H9 (cell line): ENCODE data around the gene ANGEL1. TPM values are rescaled to one million over a fixed set of nuclear protein-coding genes. Genes with fewer than 3 reads are reported as not detected.

Source experiments
- DNase-seq: peaks from one replicate; pipeline ENCODE4 v3.0.0-alpha.2; 2017
- H2AFZ ChIP-seq: one replicate; pipeline ENCODE4 v1.6.1; 2013; ENCODE audit warnings: mild to moderate bottlenecking, low read length, control low read depth, moderate library complexity
- H2AK5ac ChIP-seq: 2 replicates; pipeline ENCODE4 v1.6.1; 2013; ENCODE audit warnings: low read length, control low read depth, mixed read lengths; ENCODE audit not compliant: insufficient read length
- H2BK120ac ChIP-seq: one replicate; pipeline ENCODE4 v1.6.1; 2013; ENCODE audit warnings: low read depth, mild to moderate bottlenecking, low read length, control low read depth, inconsistent platforms; ENCODE audit not compliant: poor library complexity, severe bottlenecking
- H2BK12ac ChIP-seq: 2 replicates; pipeline ENCODE4 v1.6.1; 2013; ENCODE audit warnings: low read length, control low read depth, mixed read lengths, low read depth; ENCODE audit not compliant: insufficient read length
- H2BK15ac ChIP-seq: 2 replicates; pipeline ENCODE4 v1.6.1; 2013; ENCODE audit warnings: low read depth, low read length, control low read depth
- H2BK20ac ChIP-seq: one replicate; pipeline ENCODE4 v1.6.1; 2013; ENCODE audit warnings: low read depth, mild to moderate bottlenecking, low read length, control low read depth, inconsistent platforms; ENCODE audit not compliant: poor library complexity, severe bottlenecking
- H2BK5ac ChIP-seq: 2 replicates; pipeline ENCODE4 v1.6.1; 2013; ENCODE audit warnings: low read length, control low read depth, mixed read lengths; ENCODE audit not compliant: insufficient read length
- H3K14ac ChIP-seq: 2 replicates; pipeline ENCODE4 v1.6.1; 2013; ENCODE audit warnings: low read length, control low read depth; ENCODE audit not compliant: insufficient read depth
- H3K18ac ChIP-seq: 2 replicates; pipeline ENCODE4 v1.6.1; 2013; ENCODE audit warnings: low read depth, mild to moderate bottlenecking, mixed read lengths, low read length, control low read depth; ENCODE audit not compliant: insufficient read length
- H3K23ac ChIP-seq: 2 replicates; pipeline ENCODE4 v1.6.1; 2013; ENCODE audit warnings: low read length, control low read depth, mixed read lengths, low read depth; ENCODE audit not compliant: insufficient read length
- H3K23me2 ChIP-seq: 2 replicates; pipeline ENCODE4 v1.6.1; 2013; ENCODE audit warnings: low read depth, mild to moderate bottlenecking, mixed read lengths, low read length, control low read depth; ENCODE audit not compliant: insufficient read length, poor library complexity, severe bottlenecking
- H3K27ac ChIP-seq: 2 replicates; pipeline ENCODE4 v1.5.1; 2013; ENCODE audit warnings: low read length, control low read depth, mixed read lengths, low read depth; ENCODE audit not compliant: insufficient read length
- H3K27me3 ChIP-seq: 2 replicates; pipeline ENCODE4 v1.6.1; 2013; ENCODE audit warnings: low read length, control low read depth, inconsistent platforms; ENCODE audit not compliant: insufficient read depth
- H3K4ac ChIP-seq: 2 replicates; pipeline ENCODE4 v1.6.1; 2013; ENCODE audit warnings: low read depth, mild to moderate bottlenecking, control low read depth, inconsistent platforms, low read length, moderate library complexity
- H3K4me1 ChIP-seq: 2 replicates; pipeline ENCODE4 v1.6.1; 2013; ENCODE audit warnings: low read length, control low read depth, inconsistent platforms; ENCODE audit not compliant: insufficient read depth
- H3K4me2 ChIP-seq: 2 replicates; pipeline ENCODE4 v1.6.1; 2013; ENCODE audit warnings: low read length, control low read depth, mixed read lengths; ENCODE audit not compliant: insufficient read length, insufficient read depth
- H3K56ac ChIP-seq: 2 replicates; pipeline ENCODE4 v1.6.1; 2013; ENCODE audit warnings: low read depth, mild to moderate bottlenecking, mixed read lengths, low read length, control low read depth; ENCODE audit not compliant: insufficient read length
- H3K79me1 ChIP-seq: 2 replicates; pipeline ENCODE4 v1.6.1; 2013; ENCODE audit warnings: low read depth, mild to moderate bottlenecking, moderate library complexity, low read length, control low read depth, inconsistent platforms; ENCODE audit not compliant: insufficient read depth, poor library complexity, severe bottlenecking
- H3K79me2 ChIP-seq: 2 replicates; pipeline ENCODE4 v1.6.1; 2013; ENCODE audit warnings: low read length, control low read depth, inconsistent platforms; ENCODE audit not compliant: insufficient read depth
- H3K9ac ChIP-seq: 2 replicates; pipeline ENCODE4 v1.6.1; 2013; ENCODE audit warnings: low read length, control low read depth, mixed read lengths; ENCODE audit not compliant: insufficient read length; ENCODE audit errors: extremely low read depth
- H3K9me3 ChIP-seq: one replicate; pipeline ENCODE4 v1.6.1; 2013; ENCODE audit warnings: low read depth, low read length, inconsistent platforms; ENCODE audit not compliant: control insufficient read depth
- H3T11ph ChIP-seq: one replicate; pipeline ENCODE4 v1.6.1; 2013; ENCODE audit warnings: mild to moderate bottlenecking, low read length, control low read depth, inconsistent platforms
- H4K20me1 ChIP-seq: one replicate; pipeline ENCODE4 v1.6.1; 2013; ENCODE audit not compliant: control insufficient read depth, insufficient read length, insufficient read depth
- H4K5ac ChIP-seq: 2 replicates; pipeline ENCODE4 v1.6.1; 2013; ENCODE audit warnings: low read depth, mild to moderate bottlenecking, mixed read lengths, low read length, control low read depth; ENCODE audit not compliant: insufficient read length
- H4K8ac ChIP-seq: replicated peaks from 2 replicates; pipeline ENCODE4 v1.6.1; 2013; ENCODE audit warnings: low read length, control low read depth, mixed read lengths, low read depth; ENCODE audit not compliant: insufficient read length
- H4K91ac ChIP-seq: 2 replicates; pipeline ENCODE4 v1.6.1; 2013; ENCODE audit warnings: low read depth, mild to moderate bottlenecking, moderate library complexity, mixed read lengths, low read length, control low read depth; ENCODE audit not compliant: insufficient read length
- H3K27ac Mint-ChIP-seq, 3 experiments: 2 replicates in 2 of 3; 3 replicates in 1 of 3; pipeline ENCODE4 v1.8.0; 2020 to 2021; ENCODE audit warnings: mixed read lengths in 3 of 3, mild to moderate bottlenecking in 1 of 3, moderate library complexity in 1 of 3
- H3K27me3 Mint-ChIP-seq: 2 replicates; pipeline ENCODE4 v1.8.0; 2021; ENCODE audit warnings: low read depth, mild to moderate bottlenecking, moderate library complexity, mixed read lengths
- H3K36me3 Mint-ChIP-seq, 3 experiments: 2 replicates in 2 of 3; 3 replicates in 1 of 3; pipeline ENCODE4 v1.8.0; 2020 to 2021; ENCODE audit warnings: low read depth in 3 of 3, mixed read lengths in 3 of 3; ENCODE audit not compliant: insufficient read depth in 1 of 3
- H3K4me1 Mint-ChIP-seq, 2 experiments: 2 replicates each; pipeline ENCODE4 v1.8.0; 2020; ENCODE audit warnings: mixed read lengths in 2 of 2
- H3K4me3 Mint-ChIP-seq, 2 experiments: 2 replicates in 1 of 2; 3 replicates in 1 of 2; pipeline ENCODE4 v1.8.0; 2020 to 2021; ENCODE audit warnings: mild to moderate bottlenecking in 2 of 2, mixed read lengths in 2 of 2, moderate library complexity in 1 of 2
- H3K9me3 Mint-ChIP-seq, 2 experiments: 2 replicates in 1 of 2; 3 replicates in 1 of 2; pipeline ENCODE4 v1.8.0; 2020; ENCODE audit warnings: mild to moderate bottlenecking in 2 of 2, mixed read lengths in 2 of 2, moderate library complexity in 1 of 2
- CTCF ChIP-seq: fragments of 200-600 bp; sonication (generic); conservative IDR thresholded peaks from 3 replicates; pipeline ENCODE4 v1.8.0; 2021; ENCODE audit warnings: antibody characterized with exemption, mild to moderate bottlenecking
- WGBS: extraction: QIAGEN DNeasy Blood & Tissue Kit; methylation state at CpG from one replicate; pipeline ENCODE4 v1.1.7; 2013; ENCODE audit warnings: missing lambda C conversion rate, low lambda C conversion rate, mixed read lengths; ENCODE audit not compliant: insufficient read length; ENCODE audit errors: extremely low coverage; 5-methylcytosine and 5-hydroxymethylcytosine counted together
- total RNA-seq: library from RNA; stranded (reverse); gene quantifications from 2 replicates; pipeline ENCODE4 v1.2.1, GENCODE V29; 2021

Gene ANGEL1
- total RNA-seq, 1 experiment from 2014 or later, result 21.5 TPM

GRCh38 chr14:76782885-76783566 lies 29.7 kb downstream of the ANGEL1 start:
- no peak for TF ChIP-seq CTCF
- H3K4me1 ChIP-seq, result no peaks in the 10 kb centered on the region
- H2BK20ac ChIP-seq, result no peak overlapping the region
- no peaks in the 10 kb centered on the region for H3K79me2 ChIP-seq
- Mint-ChIP-seq H3K4me1 (peaks cover 3 to 5% of the 10 kb centered on the region in 2 experiments; a peak in 2 of 4 replicates), H3K4me3 (no peak overlapping the region), H3K9me3 (no peaks in the 10 kb centered on the region), H3K27ac (no peak overlapping the region; a peak in 2 of 7 replicates), H3K27me3 (no peaks in the 10 kb centered on the region; the same call in 1 of the 2 replicates), H3K36me3 (peaks cover 19 to 49% (median 28%) of the 10 kb centered on the region in 3 experiments; a peak in 6 of 7 replicates)
- no peak overlapping the region for H2BK120ac ChIP-seq
- H4K20me1 ChIP-seq, result no peaks in the 10 kb centered on the region
- no peaks in the 10 kb centered on the region for H3K27me3 ChIP-seq
- H4K91ac ChIP-seq, result no peak overlapping the region
- peak; percentile 22 for DNase-seq
- H3K23me2 ChIP-seq, result no peaks in the 10 kb centered on the region
- H3K56ac ChIP-seq, result no peak overlapping the region
- H3K9ac ChIP-seq, result no peak overlapping the region
- H3K23ac ChIP-seq, result no peak overlapping the region
- no CpG with 5 or more reads among the region's 9 CpGs for WGBS
- no peak overlapping the region for H2AFZ ChIP-seq
- no peak overlapping the region for H3K14ac ChIP-seq
- H3T11ph ChIP-seq, result no peak overlapping the region
- H3K4me2 ChIP-seq, result no peak overlapping the region
- H2BK15ac ChIP-seq, result no peak overlapping the region
- no peak overlapping the region for H2AK5ac ChIP-seq
- no peak overlapping the region for H3K27ac ChIP-seq
- no peaks in the 10 kb centered on the region for H3K79me1 ChIP-seq
- H2BK12ac ChIP-seq, result no peak overlapping the region
- no peak overlapping the region for H4K8ac ChIP-seq
- no peaks in the 10 kb centered on the region for H3K9me3 ChIP-seq
- no peak overlapping the region for H2BK5ac ChIP-seq
- no peak overlapping the region for H3K4ac ChIP-seq
- H3K18ac ChIP-seq, result no peak overlapping the region
- H4K5ac ChIP-seq, result no peak overlapping the region
